Liver (tissue), 3 donors: ENCODE results near the gene TEX48.

ENCODE experiments used
- CTCF ChIP-seq: fragments of 150-350 bp; IDR thresholded peaks from 2 replicates; pipeline ENCODE4 v1.5.1; 2017; ENCODE audit warnings: improper control_type of control experiment, low read depth, low read length; ENCODE audit not compliant: missing input control
- SP1 ChIP-seq: IDR thresholded peaks from 2 replicates; pipeline ENCODE4 v1.6.1; 2018; ENCODE audit warnings: antibody characterized with exemption, mild to moderate bottlenecking
- YY1 ChIP-seq: IDR thresholded peaks from 2 replicates; pipeline ENCODE4 v1.6.1; 2016; ENCODE audit warnings: antibody characterized with exemption, mild to moderate bottlenecking
- donor health status: healthy.
- donor health status: healthy.

- TF ChIP-seq SP1, result no peak
- peak; percentile 96 for TF ChIP-seq CTCF
- TF ChIP-seq YY1, result no peak
Measured at GRCh38 chr9:114653556-114654159, 28.3 kb downstream of the TEX48 start.
